Measurements from ENCODE around the gene DEFB114. TPM values are rescaled to one million over a fixed set of nuclear protein-coding genes. Genes with fewer than 3 reads are reported as not detected.

The DEFB114 gene, protein sequence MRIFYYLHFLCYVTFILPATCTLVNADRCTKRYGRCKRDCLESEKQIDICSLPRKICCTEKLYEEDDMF
- total RNA-seq (2014; rRNA removed; shearing (Covaris generic); ENCODE audit: low replicate concordance) = not detected in 2 replicates

DNA sequence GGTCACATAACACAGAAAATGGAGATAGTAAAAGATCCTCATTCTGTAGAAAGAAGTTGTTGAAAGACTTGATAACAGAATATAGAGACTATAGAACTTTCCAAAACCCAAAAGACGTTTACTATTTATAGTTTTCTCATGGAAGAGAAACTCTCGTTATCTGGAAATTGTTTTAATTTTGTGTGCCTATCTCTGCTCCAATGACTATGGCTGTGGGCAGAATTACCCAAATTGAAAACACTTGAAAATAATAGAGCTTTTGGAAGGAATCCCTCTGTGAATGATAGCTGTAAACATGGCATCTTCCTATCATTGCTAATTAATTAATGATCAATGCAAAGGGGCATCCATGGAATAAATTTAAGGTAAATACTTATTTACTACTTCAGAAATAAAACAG lies at the start of gene DEFB114:
Gene DEFB114 (minus strand): TSS at position 101 of the 400 bp plus-strand sequence. CDS start 59 bp downstream, at position 42.
- Histone ChIP-seq H3K4me3 (no peak within 1 kb of the TSS), H3K27me3 (no peaks in the 10 kb centered on the region), H3K36me3 (no peaks in the 10 kb centered on the region), H3K9me3 (peaks cover 6% of the 10 kb centered on the region)
- DNase-seq = no peak

DNA sequence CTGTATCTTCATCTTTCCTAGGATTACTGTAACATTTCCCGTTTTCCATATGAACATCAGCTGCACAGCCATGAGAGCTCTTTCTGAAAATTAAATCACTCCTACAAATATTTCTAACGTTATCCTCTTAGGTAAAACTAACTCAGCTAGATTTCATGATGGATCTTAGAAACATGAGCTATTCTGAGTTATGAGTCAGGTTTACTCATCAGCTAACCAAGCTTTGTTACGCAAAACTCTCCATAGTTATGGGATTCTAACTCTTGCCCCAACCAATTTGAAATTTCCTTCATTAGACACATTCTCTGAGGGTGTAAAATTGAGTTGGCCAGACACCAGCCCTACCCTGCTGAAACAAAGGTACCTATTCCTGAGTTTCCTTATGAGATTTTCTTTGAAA lies 43.9 kb upstream of the DEFB114 start:
- no peaks in the 10 kb centered on the region for H3K27me3 ChIP-seq
- H3K4me3 ChIP-seq = no peak overlapping the region
- DNase-seq = no peak
- H3K9me3 ChIP-seq = no peaks in the 10 kb centered on the region
- H3K36me3 ChIP-seq = no peaks in the 10 kb centered on the region

DNA sequence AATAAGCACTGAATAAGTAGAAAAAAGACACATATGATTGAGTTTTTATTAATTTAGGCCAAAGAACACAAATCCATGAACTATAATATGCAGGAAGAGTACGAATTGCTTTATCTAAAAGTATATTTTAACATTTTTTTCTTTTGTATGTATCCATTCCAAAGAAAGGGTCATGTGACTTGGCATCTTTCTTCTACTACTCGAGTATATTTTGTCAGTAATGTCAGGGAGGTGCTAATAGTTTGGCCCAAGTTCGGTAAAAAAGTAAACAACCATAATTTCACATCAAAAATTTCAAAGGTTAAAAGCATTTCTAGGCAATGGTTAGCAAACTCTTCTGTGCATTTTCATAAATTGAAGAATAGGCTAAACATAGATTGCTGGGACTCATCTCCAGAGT lies 39.2 kb upstream of the DEFB114 start:
- DNase-seq = no peak
- H3K4me3 ChIP-seq = no peak overlapping the region
- H3K9me3 ChIP-seq = no peaks in the 10 kb centered on the region
- no peaks in the 10 kb centered on the region for H3K36me3 ChIP-seq
- no peaks in the 10 kb centered on the region for H3K27me3 ChIP-seq

DNA sequence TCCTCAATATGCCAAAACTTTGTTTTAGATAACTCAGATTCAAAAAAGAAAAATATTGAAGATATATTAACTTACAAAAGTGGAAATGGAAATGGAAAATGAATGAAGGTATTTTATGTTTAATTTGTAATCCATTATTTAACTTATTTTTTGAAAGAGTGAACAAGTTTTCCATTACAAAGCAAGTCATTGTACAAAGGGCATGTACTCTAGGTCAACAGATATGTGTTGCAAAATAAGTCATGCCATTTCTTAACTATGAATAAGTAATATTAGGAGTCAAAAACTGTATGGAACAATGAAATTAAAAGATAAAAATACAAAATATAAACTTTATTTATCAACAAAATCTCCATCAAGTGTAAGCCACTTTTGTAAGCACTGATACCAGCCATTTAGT lies 31.3 kb upstream of the DEFB114 start:
- Histone ChIP-seq H3K27me3 (no peaks in the 10 kb centered on the region), H3K9me3 (no peaks in the 10 kb centered on the region), H3K36me3 (no peaks in the 10 kb centered on the region), H3K4me3 (no peak overlapping the region)
- no peak for DNase-seq

DNA sequence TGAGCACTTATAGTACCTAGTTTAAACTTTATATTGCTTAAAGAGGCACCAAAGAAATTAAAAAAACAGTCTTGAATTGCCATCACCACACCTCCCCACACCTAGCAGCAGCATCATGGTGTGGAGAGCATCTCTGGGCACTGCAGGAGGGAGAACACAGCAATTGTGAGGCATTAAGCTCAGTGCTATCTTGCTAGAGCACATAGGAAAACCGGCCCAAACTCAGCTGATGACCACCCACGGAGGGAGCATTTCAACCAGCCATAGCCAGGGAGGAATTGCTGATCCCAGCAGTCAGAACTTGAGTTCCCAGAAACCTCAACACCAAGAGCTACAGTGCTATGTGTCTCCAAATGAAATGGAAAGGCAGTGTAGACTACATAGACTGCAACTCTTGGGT lies 24.9 kb upstream of the DEFB114 start:
- Histone ChIP-seq H3K36me3 (no peaks in the 10 kb centered on the region), H3K9me3 (no peaks in the 10 kb centered on the region), H3K27me3 (no peaks in the 10 kb centered on the region), H3K4me3 (no peak overlapping the region)
- no peak for DNase-seq

DNA sequence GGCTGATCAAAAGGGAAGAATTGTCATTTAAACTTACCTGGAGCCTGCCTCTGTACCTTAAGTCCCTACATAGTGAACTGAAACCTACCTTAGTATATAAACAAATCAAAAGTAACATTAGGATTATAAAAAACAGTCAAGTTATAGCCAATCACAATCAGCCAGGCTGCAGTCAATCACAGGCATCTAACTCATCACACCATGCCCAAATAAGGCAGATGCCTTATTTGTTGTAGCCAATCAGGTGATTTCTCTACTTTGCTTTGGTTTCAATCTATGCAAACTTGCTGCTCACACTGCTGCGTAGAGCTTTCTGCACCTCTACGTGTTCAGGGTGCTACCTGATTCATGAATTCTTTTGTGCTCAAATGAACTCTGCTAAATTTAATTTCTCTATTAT lies 23.8 kb upstream of the DEFB114 start:
- Histone ChIP-seq H3K36me3 (no peaks in the 10 kb centered on the region), H3K27me3 (no peaks in the 10 kb centered on the region), H3K4me3 (no peak overlapping the region), H3K9me3 (no peaks in the 10 kb centered on the region; the same call in 1 of the 2 replicates)
- DNase-seq = no peak

DNA sequence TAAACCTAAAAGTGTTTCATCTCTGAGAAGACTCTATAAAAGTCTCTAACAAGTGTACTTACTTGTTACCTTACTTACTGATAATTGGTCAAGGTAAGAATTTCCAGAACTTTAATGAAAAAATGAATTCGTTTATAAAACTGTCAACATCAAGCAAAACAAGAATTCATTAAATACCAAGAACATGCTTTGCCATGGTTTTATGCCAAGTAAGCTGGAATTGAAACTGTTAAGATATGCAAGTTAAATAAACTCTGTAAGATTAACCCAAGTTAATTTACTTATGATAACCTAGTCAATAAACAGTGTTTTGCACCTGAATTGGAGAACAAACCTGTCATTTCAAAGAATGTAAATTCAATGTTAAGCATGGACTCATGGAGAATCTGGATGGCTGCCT lies 22.6 kb upstream of the DEFB114 start:
- H3K9me3 ChIP-seq = no peaks in the 10 kb centered on the region; the same call in 1 of the 2 replicates
- H3K36me3 ChIP-seq = no peaks in the 10 kb centered on the region
- H3K4me3 ChIP-seq = no peak overlapping the region
- no peak for DNase-seq
- no peaks in the 10 kb centered on the region for H3K27me3 ChIP-seq

DNA sequence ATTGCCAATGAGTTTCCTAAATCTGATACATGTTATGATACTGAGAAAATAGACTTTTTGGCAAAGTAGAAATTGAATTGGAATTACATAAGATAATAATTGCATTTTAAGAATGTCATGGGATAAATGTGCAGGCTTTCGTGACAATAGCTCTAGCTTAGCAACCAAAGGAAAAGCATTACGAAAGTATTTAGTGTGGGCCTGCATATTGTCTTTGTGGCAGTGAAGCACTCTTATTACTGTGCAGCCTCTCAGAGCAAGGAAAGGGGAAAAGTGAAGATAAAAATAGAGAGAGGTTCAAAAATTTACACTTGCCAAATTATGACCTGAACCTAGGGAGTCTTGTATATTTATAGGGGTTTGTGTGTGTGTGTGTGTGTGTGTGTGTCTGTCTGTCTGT lies 18.1 kb upstream of the DEFB114 start:
- Histone ChIP-seq H3K9me3 (no peaks in the 10 kb centered on the region; the same call in 1 of the 2 replicates), H3K4me3 (no peak overlapping the region), H3K36me3 (no peaks in the 10 kb centered on the region), H3K27me3 (no peaks in the 10 kb centered on the region)
- DNase-seq = no peak

DNA sequence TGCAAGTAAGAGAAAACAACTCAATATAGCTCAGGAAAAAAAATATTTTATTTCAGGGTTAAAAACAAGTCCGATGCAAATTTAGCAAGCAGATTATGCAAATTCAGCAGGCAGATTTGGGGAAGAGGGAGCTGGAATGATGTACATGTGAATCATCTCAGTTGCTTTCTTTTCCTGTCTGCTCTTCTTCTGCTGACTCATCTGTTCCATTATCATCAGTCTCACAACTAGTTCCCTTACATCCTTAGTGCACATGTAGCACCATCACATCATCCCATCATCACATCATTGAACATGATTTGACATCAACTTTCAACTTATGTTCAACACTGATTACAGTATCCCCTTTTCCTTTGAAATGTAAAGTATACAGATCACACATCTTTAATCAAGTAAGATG lies 16.9 kb upstream of the DEFB114 start:
- Histone ChIP-seq H3K4me3 (no peak overlapping the region), H3K9me3 (no peaks in the 10 kb centered on the region; the same call in 1 of the 2 replicates), H3K27me3 (no peaks in the 10 kb centered on the region), H3K36me3 (no peaks in the 10 kb centered on the region)
- peak; percentile 14 for DNase-seq

DNA sequence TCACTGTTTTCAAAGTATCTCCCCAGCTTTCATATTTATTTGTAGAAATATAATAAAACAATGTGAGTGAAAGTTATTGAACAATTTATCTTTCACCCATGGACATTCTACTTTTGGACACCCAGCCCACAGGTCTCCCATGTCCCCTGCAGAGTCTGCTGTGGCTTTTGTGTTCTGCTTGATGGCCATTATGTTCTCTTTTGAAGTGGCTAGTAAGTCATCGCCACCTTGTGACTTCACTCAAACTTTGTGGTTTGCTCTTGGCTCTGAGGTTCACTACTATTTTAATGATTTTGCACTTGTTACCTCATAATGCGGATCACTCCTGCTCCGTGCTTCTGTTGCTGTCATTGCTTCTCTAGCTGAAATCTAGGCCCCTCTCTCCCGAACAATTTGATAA lies 15.6 kb upstream of the DEFB114 start:
- no peak for DNase-seq
- Histone ChIP-seq H3K4me3 (no peak overlapping the region), H3K27me3 (no peaks in the 10 kb centered on the region), H3K36me3 (no peaks in the 10 kb centered on the region), H3K9me3 (no peaks in the 10 kb centered on the region; the same call in 1 of the 2 replicates)

DNA sequence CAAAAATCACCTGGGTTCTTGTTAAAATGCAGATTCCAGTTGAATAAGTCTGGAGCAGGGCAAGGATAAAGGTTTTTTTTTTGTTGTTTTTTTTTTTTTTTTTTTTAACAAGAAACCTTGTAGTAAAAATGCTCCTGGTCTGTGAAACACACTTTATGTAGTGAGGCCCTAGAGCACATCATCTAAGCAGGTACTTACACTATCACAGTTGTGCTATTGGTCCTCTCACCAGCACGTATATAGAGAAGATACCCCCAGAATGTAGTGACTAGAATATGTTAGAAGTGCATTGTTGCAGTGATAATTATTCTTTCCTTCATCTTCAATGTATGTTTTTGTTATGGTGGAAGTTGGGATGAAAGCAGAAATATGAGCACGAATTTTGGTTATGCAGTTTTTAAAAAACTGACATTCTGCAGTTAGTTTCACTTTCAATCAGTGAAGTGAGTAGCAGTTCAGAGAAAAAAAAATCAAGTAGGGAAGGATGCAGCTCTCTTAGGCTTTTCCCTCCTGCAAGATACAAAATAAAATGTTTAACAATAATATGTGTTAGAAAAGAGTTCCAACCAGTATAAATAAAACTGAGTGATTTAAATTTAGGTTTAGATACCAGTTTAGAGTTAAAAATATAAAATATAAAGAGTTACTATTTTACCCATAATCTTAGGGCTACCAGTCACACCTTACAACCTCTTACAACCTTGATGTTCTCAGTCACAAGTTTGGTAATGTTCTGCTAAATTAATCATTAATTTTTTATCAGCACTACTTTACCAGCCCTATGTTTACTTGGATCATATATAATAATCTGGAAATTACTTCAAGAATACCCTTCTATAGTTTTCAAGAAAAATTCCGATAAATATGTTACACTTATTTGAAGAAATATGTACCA lies 14.6 kb upstream of the DEFB114 start:
- Histone ChIP-seq H3K27me3 (no peaks in the 10 kb centered on the region), H3K4me3 (peak overlapping the region; percentile 43), H3K9me3 (no peaks in the 10 kb centered on the region; the same call in 1 of the 2 replicates), H3K36me3 (no peaks in the 10 kb centered on the region)
- DNase-seq = no peak

DNA sequence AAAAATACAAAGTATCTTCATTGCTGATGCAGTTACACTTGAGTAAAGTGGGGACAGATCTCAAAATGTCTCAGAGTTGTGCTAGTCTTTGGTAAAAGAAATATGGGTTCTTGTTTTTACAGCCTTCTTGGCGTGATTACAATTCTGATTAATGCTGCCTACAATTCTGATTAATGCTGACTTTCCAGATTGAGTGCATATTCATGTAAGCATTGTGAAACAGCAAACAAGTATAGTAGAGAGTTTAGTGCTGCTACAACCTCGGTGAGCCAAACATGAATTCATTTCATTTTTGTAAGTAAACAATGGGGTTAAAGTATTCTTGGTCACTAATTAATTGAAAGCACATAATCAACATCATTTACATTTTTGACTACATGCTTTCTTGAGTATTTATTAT lies 5.6 kb upstream of the DEFB114 start, which contains the start of gene DEFB113:
Gene DEFB113 (minus strand): TSS at position 21 of the 400 bp plus-strand sequence. CDS start 0 bp downstream, at position 21.
- no peak within 1 kb of the TSS for H3K4me3 ChIP-seq
- H3K27me3 ChIP-seq = no peaks in the 10 kb centered on the region
- H3K36me3 ChIP-seq = no peaks in the 10 kb centered on the region
- H3K9me3 ChIP-seq = no peaks in the 10 kb centered on the region
- no peak for DNase-seq

DNA sequence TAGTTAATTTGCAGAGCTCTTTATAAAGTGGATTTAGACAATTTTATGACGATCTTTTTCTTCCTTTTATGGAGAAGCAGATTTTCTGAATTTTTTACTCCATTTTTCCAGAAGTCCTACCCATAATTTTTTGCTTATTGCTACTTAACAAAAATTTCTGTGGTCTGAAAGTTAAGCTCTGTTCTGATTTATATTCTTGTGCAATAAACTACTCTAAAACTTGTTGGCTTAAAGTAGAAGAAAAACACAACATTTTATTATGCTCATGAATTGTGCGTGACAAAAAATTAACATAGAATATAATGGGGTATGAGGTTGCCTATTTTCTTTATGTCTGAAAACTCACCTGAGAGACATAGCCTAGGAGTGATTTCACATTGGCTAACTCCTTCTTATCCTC lies 2.9 kb upstream of the DEFB114 start:
- no peak for DNase-seq
- H3K27me3 ChIP-seq = no peaks in the 10 kb centered on the region
- H3K4me3 ChIP-seq = no peak overlapping the region
- no peaks in the 10 kb centered on the region for H3K36me3 ChIP-seq
- no peaks in the 10 kb centered on the region for H3K9me3 ChIP-seq

DNA sequence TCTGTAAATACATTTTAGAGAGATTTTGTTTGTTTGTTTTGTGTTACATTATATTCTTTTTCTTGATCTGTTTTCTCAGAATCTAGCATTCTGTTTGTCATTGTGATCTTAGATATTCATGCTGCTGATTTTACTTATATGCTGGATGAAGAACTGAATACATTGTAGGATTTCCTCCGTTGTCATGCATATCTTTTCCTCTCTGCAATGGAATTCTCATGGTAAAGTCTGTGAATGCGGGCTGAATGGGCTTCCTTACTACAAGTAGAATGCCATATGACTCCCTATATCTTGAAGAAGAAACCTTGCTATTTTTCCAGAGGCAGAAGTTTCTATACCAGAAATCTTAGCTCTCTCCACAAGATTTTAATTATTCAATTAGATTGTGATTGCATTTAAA lies 2.4 kb upstream of the DEFB114 start:
- no peak for DNase-seq
- no peak overlapping the region for H3K4me3 ChIP-seq
- H3K9me3 ChIP-seq = no peaks in the 10 kb centered on the region
- H3K36me3 ChIP-seq = no peaks in the 10 kb centered on the region
- H3K27me3 ChIP-seq = no peaks in the 10 kb centered on the region

DNA sequence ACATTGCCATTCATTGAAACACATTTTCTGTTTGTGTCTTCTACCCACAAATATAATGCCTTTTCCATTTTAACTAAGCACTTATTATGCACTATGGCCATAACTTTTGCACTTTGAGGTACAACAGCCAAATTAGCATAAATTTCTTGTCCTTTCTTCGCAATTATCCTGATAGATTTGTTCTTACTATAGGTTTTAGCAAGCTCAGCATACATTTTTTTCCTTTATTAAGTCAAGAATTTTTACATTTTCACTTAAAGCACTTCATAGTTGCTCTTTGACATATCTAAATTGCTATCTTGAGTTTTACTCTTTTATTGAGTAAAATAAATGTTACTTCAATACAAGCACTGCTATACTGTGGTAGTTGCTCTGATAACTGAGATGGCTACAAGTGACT lies 5.8 kb downstream of the DEFB114 start:
- H3K36me3 ChIP-seq = no peaks in the 10 kb centered on the region
- no peak overlapping the region for H3K4me3 ChIP-seq
- no peaks in the 10 kb centered on the region for H3K27me3 ChIP-seq
- peaks cover 6% of the 10 kb centered on the region for H3K9me3 ChIP-seq
- no peak for DNase-seq

DNA sequence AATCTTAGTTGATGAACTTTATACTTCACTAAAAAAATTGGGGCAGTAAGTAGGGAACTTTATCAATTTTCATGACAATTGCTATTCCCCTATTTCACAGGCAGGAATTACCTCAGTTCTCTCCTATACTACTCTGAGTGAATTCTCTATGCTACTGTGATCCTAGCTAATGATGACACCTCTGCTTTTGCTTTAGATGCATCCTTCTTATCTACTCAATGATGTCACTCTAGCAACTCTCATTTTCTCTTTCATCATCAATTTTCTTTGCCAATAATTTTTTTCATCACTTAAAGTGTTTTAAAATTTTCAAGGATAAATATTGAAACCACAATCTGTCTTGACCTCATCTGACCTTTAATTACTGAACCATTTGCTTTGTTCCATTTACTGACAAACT lies 8.1 kb downstream of the DEFB114 start:
- H3K36me3 ChIP-seq = no peaks in the 10 kb centered on the region
- H3K9me3 ChIP-seq = peaks cover 6% of the 10 kb centered on the region
- no peak overlapping the region for H3K4me3 ChIP-seq
- DNase-seq = no peak
- no peaks in the 10 kb centered on the region for H3K27me3 ChIP-seq

DNA sequence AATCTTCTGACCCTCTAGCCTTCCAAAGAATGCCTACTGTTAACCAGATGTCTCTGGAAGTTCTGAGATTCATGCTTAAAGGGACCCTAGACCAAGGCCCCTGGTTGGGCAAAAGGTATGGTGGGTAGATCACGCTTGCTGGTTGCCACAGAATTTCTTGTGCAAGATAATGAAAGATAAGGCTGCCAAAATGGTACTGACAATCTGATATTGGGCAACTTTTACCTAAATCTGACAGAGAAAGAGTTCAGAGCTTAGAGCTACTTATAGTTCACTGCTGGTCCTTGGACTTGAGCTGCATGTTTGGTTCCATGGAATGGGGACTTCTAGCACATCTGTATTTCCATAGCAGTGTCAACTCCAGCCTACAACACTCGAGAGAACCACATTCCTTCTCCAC lies 12.0 kb downstream of the DEFB114 start:
- Histone ChIP-seq H3K36me3 (no peaks in the 10 kb centered on the region), H3K4me3 (no peak overlapping the region), H3K27me3 (no peaks in the 10 kb centered on the region), H3K9me3 (no peaks in the 10 kb centered on the region)
- DNase-seq = no peak

DNA sequence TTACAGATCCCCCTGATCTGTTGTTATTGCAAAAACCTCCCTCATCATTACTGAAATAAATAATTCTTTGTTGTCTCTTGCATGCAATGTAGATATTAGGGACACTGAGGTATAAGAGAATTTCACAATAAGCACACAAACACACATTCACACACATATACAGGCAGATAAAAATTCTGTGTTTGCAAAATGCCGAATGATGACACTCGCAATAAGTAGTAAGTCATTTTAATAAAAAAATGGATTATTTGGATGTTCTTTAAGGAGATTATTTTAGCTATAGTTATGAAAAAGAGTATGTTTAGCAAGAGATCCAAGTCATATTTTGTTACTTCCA lies 13.6 kb downstream of the DEFB114 start:
- DNase-seq = no peak
- Histone ChIP-seq H3K9me3 (no peaks in the 10 kb centered on the region), H3K27me3 (no peaks in the 10 kb centered on the region), H3K36me3 (no peaks in the 10 kb centered on the region), H3K4me3 (no peak overlapping the region)

All from MG63 (cell line).